Right cardiac atrium (tissue), 5 donors: Measurements from ENCODE around the gene SND1. TPM values are rescaled to one million over a fixed set of nuclear protein-coding genes. Genes with fewer than 3 reads are reported as not detected.

Source experiments
- ATAC-seq, 2 donors: fragments of 200-7000 bp; cut with Tn5 transposase; one replicate each; pipeline versions ENCODE4 v1.8.0 to v1.9.1; 2020; ENCODE audit warnings: moderate library complexity in 2 of 2, mild to moderate bottlenecking in 1 of 2
- DNase-seq, 3 donors: peaks; one replicate each; pipeline ENCODE4 v3.0.0-alpha.2; 2020
- H3K27ac ChIP-seq: one replicate; pipeline ENCODE4 v1.5.1; 2013; ENCODE audit warnings: mild to moderate bottlenecking, low read length, control low read depth, moderate library complexity
- H3K27me3 ChIP-seq: one replicate; pipeline ENCODE4 v1.6.1; 2013; ENCODE audit not compliant: control insufficient read depth, insufficient read depth
- H3K4me1 ChIP-seq: one replicate; pipeline ENCODE4 v1.6.1; 2013; ENCODE audit warnings: low read length; ENCODE audit not compliant: control insufficient read depth, insufficient read depth
- H3K4me3 ChIP-seq: one replicate; pipeline ENCODE4 v1.5.1; 2013; ENCODE audit warnings: low read length, control low read depth
- H3K9me3 ChIP-seq: one replicate; pipeline ENCODE4 v1.6.1; 2013; ENCODE audit warnings: low read length; ENCODE audit not compliant: control insufficient read depth
- WGBS: extraction: QIAGEN DNeasy Blood & Tissue Kit; methylation state at CpG from one replicate; pipeline ENCODE4 v1.1.7; 2013; 5-methylcytosine and 5-hydroxymethylcytosine counted together
- intact Hi-C, 4 donors: fragments of 100-400 bp; cut with DNase I; formaldehyde crosslinking; loops; one replicate each; pipeline versions ENCODE4 v1.11.0 to v1.14.0; 2022 to 2023
- polyA plus RNA-seq: library from polyadenylated mRNA; stranded (reverse); fragments of 200-250 nt; gene quantifications from one replicate; pipeline ENCODE4 v1.2.3, GENCODE V29; 2013
- total RNA-seq, 4 donors: library from RNA; stranded (reverse); fragmentation: NEBNext Ultra II Directional; extraction: Animal tissue kit (Norgen Biotek cat#: 25700); gene quantifications; one replicate each; pipeline ENCODE4 v1.2.1, GENCODE V29; 2021
- donor health status: healthy with polysubstance abuse.
- donor health status: DM: no; HTN: yes; CAD: no.
- donor health status: DM: no; HTN: no; CAD: no.
- donor health status: DM: no; HTN: yes; CAD: no; lungs with severe emphysema.
- donor health status: DM: yes; HTN: yes; CAD: no.

SND1 gene
- total and polyA plus RNA-seq, 5 donors = 50.0 to 107 (median 89.3) TPM

DNA sequence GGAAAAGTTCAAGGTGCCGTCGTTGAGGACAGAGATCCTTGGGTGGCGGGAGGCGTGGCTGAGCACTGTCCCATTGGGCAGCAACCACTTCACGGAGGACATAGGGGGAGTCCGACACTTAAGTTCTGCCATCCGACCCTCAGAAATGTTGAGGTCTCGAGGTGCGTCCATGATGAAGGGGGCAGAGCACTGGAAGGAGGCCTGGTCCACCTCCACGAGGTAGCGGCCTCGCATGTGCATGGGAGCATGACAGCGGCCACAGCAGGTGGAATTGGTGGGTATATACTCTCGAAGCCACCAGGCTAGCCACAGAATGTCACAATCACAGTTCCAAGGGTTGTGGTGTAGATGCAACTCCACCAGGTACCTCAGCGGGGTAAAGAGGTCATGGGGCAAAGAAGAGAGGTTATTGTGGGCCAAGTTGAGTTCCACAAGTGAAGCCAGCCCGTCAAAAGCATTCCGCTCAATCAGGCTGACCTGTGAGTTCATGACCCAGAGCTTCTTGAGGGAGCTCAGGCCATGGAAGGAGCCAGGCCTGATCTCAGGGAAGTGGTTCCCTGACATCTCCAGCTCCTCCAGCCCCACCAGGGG lies 377.5 kb downstream of the SND1 start:
- no peaks in the 10 kb centered on the region for H3K9me3 ChIP-seq
- 97% methylated on average over 17 of the region's 17 CpGs for WGBS
- no peak for ATAC-seq
- H3K4me1 ChIP-seq = peaks cover 1% of the 10 kb centered on the region
- intact Hi-C loops = no loop called here
- no peaks in the 10 kb centered on the region for H3K27me3 ChIP-seq
- H3K27ac ChIP-seq = no peak overlapping the region
- H3K4me3 ChIP-seq = no peak overlapping the region
- DNase-seq = no peak

DNA sequence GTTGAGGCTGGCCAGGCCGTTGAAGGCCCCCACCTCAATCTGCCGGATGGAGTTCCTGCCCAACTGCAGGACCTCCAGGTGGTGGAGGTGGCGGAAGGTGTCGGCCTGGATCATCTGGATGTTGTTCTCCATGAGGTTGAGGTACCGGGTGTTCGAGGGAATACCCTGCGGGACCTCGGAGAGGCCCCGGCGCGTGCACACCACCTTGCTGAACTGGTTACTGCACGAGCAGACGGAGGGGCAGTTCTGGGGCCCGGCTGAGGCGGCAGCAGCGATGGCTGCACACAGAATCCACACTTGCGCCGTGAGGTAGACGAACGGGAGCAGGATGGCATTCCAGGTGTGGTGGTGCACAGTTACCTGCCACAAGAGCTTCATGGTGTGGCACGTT lies 378.3 kb downstream of the SND1 start:
- intact Hi-C loops = loop anchor here in 2 of 4 donors (10.0 kb wide), 1 partner anchor 315 kb away; no protein-coding TSS in a partner anchor
- 94% methylated on average over 21 of the region's 21 CpGs for WGBS
- Histone ChIP-seq H3K4me3 (no peak overlapping the region), H3K4me1 (peaks cover 1% of the 10 kb centered on the region), H3K27me3 (no peaks in the 10 kb centered on the region), H3K27ac (no peak overlapping the region), H3K9me3 (no peaks in the 10 kb centered on the region)
- DNase-seq (peak in 1 of 3 donors; percentile 67), ATAC-seq (no peak)

DNA sequence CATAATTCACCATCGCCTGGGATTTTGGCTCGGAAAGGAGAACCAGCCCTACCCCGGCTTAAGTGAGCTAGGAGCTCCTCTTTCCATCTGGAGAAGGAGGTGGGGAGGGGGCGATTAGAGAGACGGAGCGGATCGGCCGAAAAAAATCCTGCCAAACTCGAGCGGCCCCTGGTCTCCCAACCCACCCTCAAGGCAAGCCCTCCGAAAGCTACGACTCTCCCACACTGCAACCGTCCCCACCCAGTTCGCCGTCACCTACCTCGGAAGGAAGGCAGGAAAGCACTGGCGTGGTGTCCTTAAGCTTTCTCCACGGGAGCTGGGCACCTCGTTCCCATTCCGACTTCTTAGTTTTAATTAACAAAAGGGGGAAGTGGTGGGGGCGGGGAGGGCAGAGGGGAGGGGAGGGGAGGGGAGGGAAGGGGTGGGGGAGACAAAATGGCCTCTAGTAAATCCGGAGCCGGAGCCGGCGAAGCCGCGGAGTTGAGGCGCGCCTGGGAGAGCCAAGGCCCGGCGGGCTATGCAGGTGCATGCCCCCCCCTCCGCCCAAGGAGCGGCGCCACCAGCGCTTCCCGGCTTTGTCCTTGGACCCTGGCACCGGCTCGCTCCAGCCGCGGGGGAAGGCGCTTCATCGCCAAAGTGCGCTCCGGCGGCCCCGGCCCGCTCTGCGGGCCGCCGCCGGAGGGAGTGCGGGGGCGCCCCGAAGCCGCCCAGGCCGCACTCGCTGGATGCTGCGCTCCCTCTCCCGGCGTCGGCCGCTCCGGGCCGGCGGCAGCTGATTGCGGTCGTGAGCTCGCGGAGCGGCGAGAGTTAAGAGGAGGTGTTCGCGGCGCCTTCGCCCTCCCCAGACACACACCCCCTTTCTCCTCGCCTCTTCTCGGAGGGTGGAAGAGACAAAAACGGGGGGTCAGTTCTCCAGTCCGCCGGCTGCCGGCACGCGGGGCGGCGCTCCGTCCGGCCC lies 378.9 kb downstream of the SND1 start, which contains the start of gene LRRC4:
Gene LRRC4, minus strand, starts transcription at position 784 of the 958 bp plus-strand sequence. CDS start 797 bp downstream, outside the sequence.
- H3K4me3 ChIP-seq = peak within 1 kb of the TSS; percentile 91
- 13% methylated on average over 86 of the region's 87 CpGs for WGBS
- peak within 1 kb of the TSS; percentile 19 for H3K27ac ChIP-seq
- intact Hi-C loops = loop anchor here in 2 of 4 donors (10.0 kb wide), 1 partner anchor 316 kb away; no protein-coding TSS in a partner anchor
- ATAC-seq (peak; percentile 29 to 55), DNase-seq (peak; percentile 31 to 82 (median 79))
- H3K27me3 ChIP-seq = no peaks in the 10 kb centered on the region
- no peaks in the 10 kb centered on the region for H3K9me3 ChIP-seq
- peaks cover 1% of the 10 kb centered on the region for H3K4me1 ChIP-seq

DNA sequence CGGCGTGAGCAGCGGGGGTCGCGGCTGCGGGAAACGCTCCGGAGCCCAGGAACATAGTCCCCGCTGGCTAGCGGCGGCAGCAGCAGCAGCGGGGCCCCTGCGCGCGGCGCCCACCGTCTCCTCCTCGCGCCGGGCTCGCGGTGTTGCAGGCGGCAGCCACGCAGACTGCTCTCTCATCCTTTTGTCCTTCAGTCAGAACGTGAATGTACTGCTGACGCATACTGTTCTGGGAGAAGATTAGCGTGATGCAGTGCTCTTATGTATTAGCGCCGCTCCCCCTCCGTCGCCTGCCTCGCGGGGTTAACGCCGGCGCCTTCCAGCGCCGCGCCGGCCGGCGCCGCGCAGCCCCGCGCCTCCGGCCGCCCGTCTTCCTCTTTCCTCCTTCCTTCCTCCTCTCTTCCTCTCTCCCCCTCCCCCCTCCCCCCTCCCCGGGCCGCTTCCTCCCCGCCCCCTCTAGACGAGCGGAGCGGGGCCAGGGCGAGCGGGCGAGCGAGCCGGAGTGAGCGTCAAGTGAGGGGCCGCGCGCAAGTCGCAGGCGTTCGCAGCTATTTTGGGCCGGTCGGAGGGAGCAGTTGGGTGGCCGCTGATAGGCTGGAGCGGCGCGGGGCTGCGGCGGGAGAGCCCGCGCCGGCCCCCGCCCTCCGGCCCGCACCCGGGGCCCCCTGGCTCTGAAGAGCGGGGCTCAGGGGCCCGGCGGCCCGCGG lies 380.1 kb downstream of the SND1 start:
- Histone ChIP-seq H3K9me3 (no peaks in the 10 kb centered on the region), H3K27me3 (no peaks in the 10 kb centered on the region), H3K27ac (peak overlapping the region; percentile 19), H3K4me3 (peak overlapping the region; percentile 91), H3K4me1 (peaks cover 1% of the 10 kb centered on the region)
- under 1% methylated on average over 87 of the region's 87 CpGs for WGBS
- peak; percentile 59 to 78 (median 75) for DNase-seq
- peak; percentile 73 to 83 for ATAC-seq
- intact Hi-C loops = loop anchor here in 2 of 4 donors (10.0 kb wide), 1 partner anchor 317 kb away; no protein-coding TSS in a partner anchor

DNA sequence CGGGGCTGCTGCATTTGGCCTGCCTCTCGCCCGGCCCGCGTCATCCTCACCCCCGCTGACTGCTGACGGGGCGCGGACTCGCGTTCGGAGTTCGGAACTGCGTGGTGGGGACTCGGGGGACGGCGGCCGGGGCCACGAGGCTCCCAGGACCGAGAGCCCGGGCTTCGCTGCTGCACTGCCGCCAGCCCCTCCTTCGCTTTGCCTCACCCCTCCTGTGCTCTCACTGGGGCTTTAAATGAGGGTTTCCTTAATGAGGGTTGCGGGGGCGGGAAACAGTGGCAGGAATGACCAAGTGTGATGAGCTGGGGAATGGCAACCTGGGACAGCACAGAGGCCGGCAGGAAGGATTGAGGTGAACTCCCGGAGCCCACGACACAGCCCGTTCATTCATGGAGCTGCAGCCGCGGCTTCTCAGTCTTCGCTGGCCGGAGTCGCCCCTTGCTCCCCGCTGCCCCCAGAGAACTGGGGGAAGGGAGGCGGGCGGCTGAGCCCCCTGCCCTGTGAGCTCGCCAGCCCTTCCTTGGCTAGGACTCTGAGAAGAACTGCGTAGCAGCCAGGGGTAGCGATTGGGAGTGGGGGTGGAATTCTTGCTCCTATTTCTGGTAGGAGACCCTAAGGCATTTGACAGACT lies 380.7 kb downstream of the SND1 start:
- H3K4me1 ChIP-seq = peaks cover 1% of the 10 kb centered on the region
- peak; percentile 28 to 80 (median 69) for DNase-seq
- no peak overlapping the region for H3K27ac ChIP-seq
- WGBS = 14% methylated on average over 41 of the region's 41 CpGs
- peak overlapping the region; percentile 91 for H3K4me3 ChIP-seq
- intact Hi-C loops = loop anchor here in 2 of 4 donors (10.0 kb wide), 1 partner anchor 318 kb away; no protein-coding TSS in a partner anchor
- H3K27me3 ChIP-seq = no peaks in the 10 kb centered on the region
- no peak for ATAC-seq
- H3K9me3 ChIP-seq = no peaks in the 10 kb centered on the region

DNA sequence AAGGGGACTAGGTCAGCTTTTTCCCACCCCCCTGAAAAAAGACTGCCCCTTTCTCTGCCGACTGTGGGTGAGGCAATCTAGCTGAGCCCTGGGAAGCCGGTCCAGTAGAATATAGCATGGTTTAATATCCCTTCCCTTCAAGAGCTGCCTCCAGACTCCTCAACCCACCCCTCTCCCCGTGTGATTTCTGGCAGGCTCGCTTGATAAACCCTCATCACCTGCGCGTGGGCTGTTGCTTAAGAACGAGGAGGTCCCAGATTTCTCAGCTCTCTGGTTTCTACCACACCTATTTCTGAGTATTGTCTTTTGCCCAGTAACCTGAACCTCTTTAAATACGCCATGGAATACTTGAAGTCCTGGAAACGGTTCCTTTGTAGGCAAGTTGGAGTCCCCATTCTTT lies 381.3 kb downstream of the SND1 start:
- H3K4me1 ChIP-seq = peaks cover 1% of the 10 kb centered on the region
- H3K4me3 ChIP-seq = no peak overlapping the region
- intact Hi-C loops = loop anchor here in 2 of 4 donors (10.0 kb wide), 1 partner anchor 318 kb away; no protein-coding TSS in a partner anchor
- no peak for ATAC-seq
- no peak overlapping the region for H3K27ac ChIP-seq
- H3K27me3 ChIP-seq = no peaks in the 10 kb centered on the region
- no peaks in the 10 kb centered on the region for H3K9me3 ChIP-seq
- DNase-seq = no peak
- whole genome bisulfite sequencing = 77% methylated on average over 9 of the region's 9 CpGs

DNA sequence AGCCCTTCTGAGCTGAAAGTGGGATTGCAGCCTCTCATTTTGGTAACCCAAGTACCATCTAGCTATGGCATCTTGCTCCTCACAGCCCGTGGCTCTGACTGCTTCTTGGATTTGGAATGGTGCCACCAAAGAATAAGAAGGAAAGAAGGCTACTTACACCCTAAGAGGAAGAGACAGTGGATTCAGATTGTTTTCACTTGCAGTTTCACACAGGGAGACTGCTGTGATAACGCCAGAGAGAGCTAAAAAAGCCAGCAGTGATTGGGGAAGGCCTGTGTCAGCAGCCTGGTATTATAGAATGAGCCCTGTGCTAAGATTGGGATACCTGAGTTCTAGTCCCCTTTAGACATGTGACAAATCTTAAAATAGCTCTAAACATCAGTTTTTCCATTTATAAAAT lies 382.8 kb downstream of the SND1 start:
- Histone ChIP-seq H3K4me1 (peaks cover 1% of the 10 kb centered on the region), H3K4me3 (no peak overlapping the region), H3K27me3 (no peaks in the 10 kb centered on the region), H3K9me3 (no peaks in the 10 kb centered on the region), H3K27ac (no peak overlapping the region)
- WGBS = 48% methylated on average over 2 of the region's 2 CpGs
- ATAC-seq (no peak), DNase-seq (no peak)
- intact Hi-C loops = loop anchor here in 2 of 4 donors (5.0 to 10.0 kb wide), 2 partner anchors 177 to 320 kb away; no protein-coding TSS in a partner anchor

DNA sequence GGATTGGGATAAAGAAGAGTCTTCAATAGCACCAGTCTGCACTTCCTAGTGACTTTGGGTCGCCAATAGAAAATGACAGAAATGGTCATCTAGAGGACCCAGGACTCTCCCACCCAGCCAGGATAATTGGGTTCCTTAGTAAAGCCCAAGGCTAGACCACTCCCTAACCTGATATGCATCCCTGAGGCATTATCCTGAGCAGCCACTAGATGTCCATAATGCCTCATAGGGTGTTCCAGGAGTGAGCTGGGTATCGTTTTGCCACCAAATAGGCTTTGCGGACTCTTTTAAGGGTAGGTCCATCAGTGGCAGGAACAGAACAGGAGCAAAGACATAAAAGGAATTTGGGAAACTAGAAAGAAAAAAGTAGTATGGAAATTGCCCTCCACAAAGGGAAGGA lies 383.7 kb downstream of the SND1 start:
- DNase-seq (no peak), ATAC-seq (no peak)
- Histone ChIP-seq H3K4me3 (no peak overlapping the region), H3K27ac (no peak overlapping the region), H3K4me1 (peaks cover 1% of the 10 kb centered on the region), H3K27me3 (no peaks in the 10 kb centered on the region), H3K9me3 (no peaks in the 10 kb centered on the region)
- 74% methylated on average over 3 of the region's 3 CpGs for WGBS
- intact Hi-C loops = loop anchor here in 2 of 4 donors (5.0 to 10.0 kb wide), 2 partner anchors 177 to 321 kb away; no protein-coding TSS in a partner anchor

DNA sequence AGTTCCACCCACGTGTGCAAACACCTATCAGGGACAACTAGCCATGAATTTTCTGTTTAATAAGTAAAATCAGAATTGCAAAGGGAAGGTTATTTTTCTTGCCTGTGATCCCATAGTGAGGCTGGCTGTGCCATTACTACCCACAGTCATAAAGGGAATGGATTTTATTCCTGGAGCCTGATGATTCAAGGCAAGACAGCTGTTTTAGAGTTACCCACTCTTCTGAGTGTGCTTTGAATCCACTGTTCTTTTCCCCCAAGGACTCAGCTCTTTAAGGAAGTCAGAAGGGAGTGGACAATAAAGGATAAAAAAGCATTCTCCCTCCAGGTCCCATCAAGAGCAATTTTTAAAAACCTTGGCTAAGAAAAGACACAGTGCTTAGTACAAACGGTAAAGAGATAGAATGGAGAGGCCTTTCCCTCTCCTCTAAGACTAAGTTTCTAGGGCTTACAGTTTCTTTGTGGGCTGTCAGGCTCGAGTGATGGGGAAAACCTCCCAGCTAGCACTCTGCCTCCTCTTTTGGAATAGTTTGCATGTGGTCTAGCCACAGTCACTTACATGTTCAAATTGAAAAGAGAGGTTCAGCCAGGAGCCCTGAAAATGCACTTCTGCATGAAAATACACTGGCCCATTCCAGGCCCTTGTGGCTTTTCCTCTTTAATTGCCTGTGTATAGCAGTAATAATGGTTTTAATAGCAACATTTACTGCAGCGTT lies 384.4 kb downstream of the SND1 start:
- intact Hi-C loops = loop anchor here in 2 of 4 donors (5.0 to 10.0 kb wide), 2 partner anchors 176 to 322 kb away; no protein-coding TSS in a partner anchor
- peaks cover 1% of the 10 kb centered on the region for H3K4me1 ChIP-seq
- no peak overlapping the region for H3K27ac ChIP-seq
- no peaks in the 10 kb centered on the region for H3K9me3 ChIP-seq
- no peak for DNase-seq
- H3K27me3 ChIP-seq = no peaks in the 10 kb centered on the region
- no peak overlapping the region for H3K4me3 ChIP-seq
- 76% methylated on average over 4 of the region's 4 CpGs for WGBS
- ATAC-seq = no peak
